Esophagus squamous epithelium (tissue), 5 donors: ENCODE results near the gene OR1L1. TPM values are rescaled to one million over a fixed set of nuclear protein-coding genes. Genes with fewer than 3 reads are reported as not detected.

Experiments used
- DNase-seq: peaks from one replicate; lab custom pipeline; 2025; lab: John Stamatoyannopoulos, UW
- H3K27ac ChIP-seq, 4 donors: fragments of 200-600 bp; sonication (generic); one replicate each; pipeline ENCODE4 v1.5.1; 2016 to 2019; ENCODE audit warnings: mild to moderate bottlenecking in 1 of 4
- H3K27me3 ChIP-seq, 4 donors: fragments of 200-600 bp; sonication (generic); 1 replicate in 3 of 4; 2 replicates in 1 of 4; pipeline versions ENCODE4 v1.5.1 to v1.6.0; 2017 to 2021; ENCODE audit warnings: antibody characterized with exemption in 1 of 4
- H3K36me3 ChIP-seq, 3 donors: fragments of 200-600 bp; sonication (generic); one replicate each; pipeline ENCODE4 v1.5.1; 2016 to 2019
- H3K4me1 ChIP-seq, 3 donors: fragments of 200-600 bp; sonication (generic); one replicate each; pipeline ENCODE4 v1.5.1; 2017 to 2019
- H3K4me3 ChIP-seq, 4 donors: fragments of 200-600 bp; sonication (generic); 1 replicate in 3 of 4; 2 replicates in 1 of 4; pipeline ENCODE4 v1.5.1; 2016 to 2019; ENCODE audit warnings: mild to moderate bottlenecking in 2 of 4, moderate library complexity in 1 of 4
- H3K9me3 ChIP-seq, 3 donors: fragments of 200-600 bp; sonication (generic); one replicate each; pipeline ENCODE4 v1.5.1; 2016 to 2019
- CTCF ChIP-seq, 6 experiments: fragments of 450-650 bp in 4 of 6; fragments of 200-600 bp in 2 of 6; sonication (generic) in 2 of 6; IDR thresholded peaks; one replicate each; pipeline ENCODE4 v1.5.1; 2016 to 2019; ENCODE audit warnings: antibody characterized with exemption in 6 of 6, mild to moderate bottlenecking in 4 of 6, moderate library complexity in 4 of 6
- POLR2A ChIP-seq, 4 donors: fragments of 450-650 bp; IDR thresholded peaks; one replicate each; pipeline ENCODE4 v1.6.1; 2017; ENCODE audit warnings: antibody characterized with exemption in 4 of 4, mild to moderate bottlenecking in 4 of 4, moderate library complexity in 3 of 4
- WGBS, 2 donors: methylation state at CpG; one replicate each; pipeline ENCODE4 v1.1.5; 2018; 5-methylcytosine and 5-hydroxymethylcytosine counted together
- intact Hi-C: fragments of 100-400 bp; cut with DNase I; formaldehyde crosslinking; loops from one replicate; pipeline ENCODE4 v1.15.0; 2022
- total RNA-seq, 4 donors: library from RNA; depleted of rRNA; stranded (reverse); fragments of >200 nt; gene quantifications; one replicate each; pipeline ENCODE4 v1.1.0, GENCODE V29; 2016
- donor health status: DM: yes; HTN: yes; CAD: no.

The OR1L1 gene
- total RNA-seq, 4 donors from 2014 or later, result not detected

- no peak within 1 kb of the TSS for H3K27ac ChIP-seq
- WGBS, 2 donors, result 75 to 88% methylated on average over 3 of the region's 3 CpGs
- no peak within 1 kb of the TSS for H3K4me3 ChIP-seq
- no peaks in the 10 kb centered on the region for H3K4me1 ChIP-seq
- no peaks in the 10 kb centered on the region for H3K27me3 ChIP-seq
- H3K36me3 ChIP-seq, result no peaks in the 10 kb centered on the region
- intact Hi-C loops, result no loop called here
- DNase-seq, result no peak
- H3K9me3 ChIP-seq, result no peaks in the 10 kb centered on the region
- no peak for TF ChIP-seq POLR2A (IDR thresholded peaks at IDR 0.05)
- no peak for TF ChIP-seq CTCF (IDR thresholded peaks at IDR 0.05)
Measured at GRCh38 chr9:122657527-122657926, 4.0 kb upstream of the OR1L1 start, which contains the start of gene OR1B1. OR1B1 (minus strand) TSS chr9:122657627.

GRCh38 chr9:122672481-122672880 is 11.0 kb downstream of the OR1L1 start:
- Histone ChIP-seq H3K4me1 (no peaks in the 10 kb centered on the region), H3K9me3 (peaks cover 0 to 12% (median 6%) of the 10 kb centered on the region in 3 donors), H3K27ac (no peak overlapping the region), H3K27me3 (no peaks in the 10 kb centered on the region), H3K36me3 (no peaks in the 10 kb centered on the region), H3K4me3 (no peak overlapping the region)
- 80 to 82% methylated on average over 2 of the region's 2 CpGs for WGBS, 2 donors
- intact Hi-C loops, result no loop called here
- DNase-seq, result no peak
- TF ChIP-seq POLR2A (IDR thresholded peaks at IDR 0.05), result no peak
- no peak for TF ChIP-seq CTCF (IDR thresholded peaks at IDR 0.05)

- Histone ChIP-seq H3K27me3 (no peaks in the 10 kb centered on the region), H3K27ac (no peak overlapping the region), H3K9me3 (peaks cover 0 to 16% (median 10%) of the 10 kb centered on the region in 3 donors), H3K4me3 (no peak overlapping the region), H3K4me1 (no peaks in the 10 kb centered on the region), H3K36me3 (no peaks in the 10 kb centered on the region)
- no peak for DNase-seq
- TF ChIP-seq POLR2A (IDR thresholded peaks at IDR 0.05) (no peak), CTCF (IDR thresholded peaks at IDR 0.05) (no peak)
- intact Hi-C loops, result no loop called here
Measured at GRCh38 chr9:122684851-122685250, 23.3 kb downstream of the OR1L1 start.

- no peak overlapping the region for H3K27ac ChIP-seq
- H3K9me3 ChIP-seq, result peaks cover 0 to 19% (median 7%) of the 10 kb centered on the region in 3 donors
- H3K27me3 ChIP-seq, result no peaks in the 10 kb centered on the region
- TF ChIP-seq CTCF (IDR thresholded peaks at IDR 0.05) (no peak), POLR2A (IDR thresholded peaks at IDR 0.05) (no peak)
- no peak overlapping the region for H3K4me3 ChIP-seq
- WGBS, 2 donors, result 82 to 92% methylated on average over 1 of the region's 1 CpG
- no peaks in the 10 kb centered on the region for H3K36me3 ChIP-seq
- intact Hi-C loops, result no loop called here
- H3K4me1 ChIP-seq, result no peaks in the 10 kb centered on the region
- DNase-seq, result no peak
Measured at GRCh38 chr9:122695696-122696095, 34.2 kb downstream of the OR1L1 start.

Other genes with a start within 250 kb of the OR1L1 start
- gene OR1J1, start 183.8 kb upstream of the OR1L1 start, total RNA-seq, result not detected
- gene OR1J2, start 150.9 kb upstream of the OR1L1 start, total RNA-seq, result not detected
- gene OR1J4, start 142.6 kb upstream of the OR1L1 start, total RNA-seq, result not detected
- not detected for gene OR1N1, start 134.4 kb upstream of the OR1L1 start, total RNA-seq
- under 1 TPM in 1 of 4 donors, not detected in 3; 0.38 TPM for gene OR1N2, start 108.6 kb upstream of the OR1L1 start, total RNA-seq
- gene OR1L8, start 78.3 kb upstream of the OR1L1 start, total RNA-seq, result under 1 TPM in 1 of 4 donors, not detected in 3; 0.38 TPM
- not detected for gene OR1Q1, start 47.0 kb upstream of the OR1L1 start, total RNA-seq
- not detected for gene OR1B1, start 4.1 kb upstream of the OR1L1 start, total RNA-seq
- not detected for gene OR1L3, start 13.4 kb downstream of the OR1L1 start, total RNA-seq
- not detected for gene OR1L4, start 62.3 kb downstream of the OR1L1 start, total RNA-seq
- not detected for gene OR1L6, start 80.6 kb downstream of the OR1L1 start, total RNA-seq
- not detected for gene OR5C1, start 127.2 kb downstream of the OR1L1 start, total RNA-seq
- not detected for gene OR1K1, start 138.4 kb downstream of the OR1L1 start, total RNA-seq
- gene PDCL, start 166.9 kb downstream of the OR1L1 start, total RNA-seq, result 10 to 100 TPM in 3 of 4 donors, 1 to 10 TPM in 1; 9.7 to 17.0 (median 14.3) TPM
- 10 to 100 TPM; 24.6 to 46.3 (median 30.2) TPM for gene RC3H2, start 243.6 kb downstream of the OR1L1 start, total RNA-seq